Fibroblast of lung (primary cell): Measurements from ENCODE around the gene NECTIN2.

Experiments used
- CTCF ChIP-seq, 2 donors: IDR thresholded peaks in 1 of 2; conservative IDR thresholded peaks in 1 of 2; 1 replicate in 1 of 2; 2 replicates in 1 of 2; pipeline ENCODE4 v1.5.1; 2011 to 2012; ENCODE audit warnings: low read length in 2 of 2, control low read depth in 1 of 2, inconsistent platforms in 1 of 2, low read depth in 1 of 2, mild to moderate bottlenecking in 1 of 2
- EZH2 ChIP-seq: IDR thresholded peaks from 2 replicates; pipeline ENCODE4 v1.5.1; 2012; ENCODE audit warnings: low read length, control low read depth, mild to moderate bottlenecking; ENCODE audit errors: missing control alignments

- TF ChIP-seq CTCF (conservative IDR thresholded peaks at IDR 0.05 in 1 of 2, IDR thresholded peaks at IDR 0.05 in 1 of 2; ENCODE audit: low read depth in 1 of 2, low read length in 2 of 2) = no peak
- TF ChIP-seq EZH2 = no peak
Measured at GRCh38 chr19:44907613-44908012, 61.5 kb downstream of the NECTIN2 start.
